ENCODE results near the gene TPM4.

Gene TPM4

GRCh38 chr19:16121967-16122366 is 45.7 kb downstream of the TPM4 start:
- Histone ChIP-seq H3K4me1 (ENCODE audit: insufficient read depth, low read length, severe bottlenecking) (peaks cover 30% of the 10 kb centered on the region), H4K20me1 (ENCODE audit: insufficient read depth, low read length) (no peaks in the 10 kb centered on the region), H3F3A (ENCODE audit: insufficient read depth, low read length) (0 out of 2 replicates have a peak, but pooled peaks cover 3% of the 10 kb centered on the region), H3K9me2 (ENCODE audit: low read depth, low read length) (no peaks in the 10 kb centered on the region), H2AFZ (ENCODE audit: low read length) (no peak overlapping the region), H3K9ac (ENCODE audit: low read length) (no peak overlapping the region), H3K4me2 (ENCODE audit: low read length) (no peak overlapping the region), H3K27me3 (ENCODE audit: insufficient read depth, low read length) (no peaks in the 10 kb centered on the region), H3K4me3 (ENCODE audit: low read depth, low read length, poor library complexity, severe bottlenecking) (no peak overlapping the region), H3K27ac (ENCODE audit: low read depth, low read length, poor library complexity, severe bottlenecking) (no peak overlapping the region), H3K36me3 (ENCODE audit: insufficient read depth, low read length) (peaks cover 75% of the 10 kb centered on the region), H3K9me3 (ENCODE audit: low read length) (no peaks in the 10 kb centered on the region), H3K79me2 (ENCODE audit: insufficient read depth, low read length) (no peaks in the 10 kb centered on the region)
- TF ChIP-seq CTCF (IDR thresholded peaks at IDR 0.05; ENCODE audit: low read length) (no peak), EZH2 (IDR thresholded peaks at IDR 0.05; ENCODE audit: borderline replicate concordance, low read length) (no peak)

- H2AFZ ChIP-seq (ENCODE audit: low read length): no peak overlapping the region
- no peaks in the 10 kb centered on the region for H3K27me3 ChIP-seq (ENCODE audit: insufficient read depth, low read length)
- H3K27ac ChIP-seq (ENCODE audit: low read depth, low read length, poor library complexity, severe bottlenecking): no peak overlapping the region
- no peaks in the 10 kb centered on the region for H3K9me2 ChIP-seq (ENCODE audit: low read depth, low read length)
- H3K4me3 ChIP-seq (ENCODE audit: low read depth, low read length, poor library complexity, severe bottlenecking): no peak overlapping the region
- H3K4me2 ChIP-seq (ENCODE audit: low read length): no peak overlapping the region
- H3F3A ChIP-seq (ENCODE audit: insufficient read depth, low read length): no peaks in the 10 kb centered on the region
- H3K36me3 ChIP-seq (ENCODE audit: insufficient read depth, low read length): peaks cover 91% of the 10 kb centered on the region
- no peak for TF ChIP-seq EZH2 (IDR thresholded peaks at IDR 0.05; ENCODE audit: borderline replicate concordance, low read length)
- no peak for TF ChIP-seq CTCF (IDR thresholded peaks at IDR 0.05; ENCODE audit: low read length)
- H3K9ac ChIP-seq (ENCODE audit: low read length): no peak overlapping the region
- H3K9me3 ChIP-seq (ENCODE audit: low read length): no peaks in the 10 kb centered on the region
- no peaks in the 10 kb centered on the region for H4K20me1 ChIP-seq (ENCODE audit: insufficient read depth, low read length)
- peaks cover under 1% of the 10 kb centered on the region for H3K4me1 ChIP-seq (ENCODE audit: insufficient read depth, low read length, severe bottlenecking)
- H3K79me2 ChIP-seq (ENCODE audit: insufficient read depth, low read length): no peaks in the 10 kb centered on the region
These were observed 48.7 kb downstream of the TPM4 start for GRCh38 chr19:16124953-16125352.

GRCh38 chr19:16125737-16126495 is 49.6 kb downstream of the TPM4 start:
- Histone ChIP-seq H3K4me2 (ENCODE audit: low read length) (no peak overlapping the region), H3K4me1 (ENCODE audit: insufficient read depth, low read length, severe bottlenecking) (no peaks in the 10 kb centered on the region), H3K79me2 (ENCODE audit: insufficient read depth, low read length) (no peaks in the 10 kb centered on the region), H3F3A (ENCODE audit: insufficient read depth, low read length) (no peaks in the 10 kb centered on the region), H2AFZ (ENCODE audit: low read length) (no peak overlapping the region), H3K9me3 (ENCODE audit: low read length) (no peaks in the 10 kb centered on the region), H3K36me3 (ENCODE audit: insufficient read depth, low read length) (peaks cover 97% of the 10 kb centered on the region), H3K4me3 (ENCODE audit: low read depth, low read length, poor library complexity, severe bottlenecking) (no peak overlapping the region), H3K27me3 (ENCODE audit: insufficient read depth, low read length) (no peaks in the 10 kb centered on the region), H4K20me1 (ENCODE audit: insufficient read depth, low read length) (no peaks in the 10 kb centered on the region), H3K27ac (ENCODE audit: low read depth, low read length, poor library complexity, severe bottlenecking) (no peak overlapping the region), H3K9me2 (ENCODE audit: low read depth, low read length) (no peaks in the 10 kb centered on the region), H3K9ac (ENCODE audit: low read length) (no peak overlapping the region)
- no peak for TF ChIP-seq EZH2 (IDR thresholded peaks at IDR 0.05; ENCODE audit: borderline replicate concordance, low read length)
- TF ChIP-seq CTCF (IDR thresholded peaks at IDR 0.05; ENCODE audit: low read length): no peak

Data from OCI-LY1 (cell line).